HG02970 (cell line): Measurements from ENCODE around the gene GDF7.
"Not testable (repeated sequence)": the region's sequence is repeated elsewhere in the genome, so short reads cannot be mapped to it uniquely, and the experiment has no call there.

Source experiments
- ATAC-seq: cut with Tn5 transposase; IDR thresholded peaks from one replicate; pipeline ENCODE4 v1.9.1; 2021; ENCODE audit warnings: mild to moderate bottlenecking, moderate library complexity, moderate number of reproducible peaks; ENCODE audit not compliant: unreplicated experiment, low FRiP score

Gene GDF7

DNA sequence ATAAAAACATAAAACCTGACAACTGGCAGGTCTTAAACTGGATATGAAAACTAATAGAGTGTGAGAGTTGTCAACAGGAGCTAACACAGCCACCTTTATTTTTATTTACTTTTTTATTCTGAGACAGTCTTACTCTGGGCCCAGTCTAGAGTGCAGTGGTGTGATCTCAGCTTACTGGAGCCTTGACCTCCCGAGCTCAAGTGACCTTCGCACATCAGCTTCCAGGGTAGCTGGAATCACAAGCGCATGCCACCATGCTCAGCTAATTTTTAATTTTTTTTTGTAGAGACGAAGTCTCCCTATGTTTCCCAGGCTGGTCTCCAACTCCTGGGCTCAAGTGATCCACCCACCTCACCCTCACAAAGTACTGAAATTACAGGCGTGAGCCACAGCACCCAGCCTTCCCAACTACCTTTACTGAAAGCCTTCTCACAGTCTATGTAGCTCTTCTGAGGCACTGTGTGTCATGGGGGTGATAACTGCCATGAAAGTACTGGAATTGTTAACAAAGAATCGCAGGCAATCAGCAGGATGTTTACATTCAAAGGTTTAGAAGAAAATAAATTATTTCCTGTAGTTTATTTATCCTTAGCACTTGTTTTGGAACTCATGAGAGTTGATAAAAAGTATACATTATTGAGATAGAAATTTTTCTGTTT lies 24.3 kb downstream of the GDF7 start:
- ATAC-seq, result no peak

GRCh38 chr2:20692081-20692480 lies 25.1 kb downstream of the GDF7 start:
- ATAC-seq, result no peak

GRCh38 chr2:20693317-20693716 lies 26.4 kb downstream of the GDF7 start:
- ATAC-seq, result no peak

DNA sequence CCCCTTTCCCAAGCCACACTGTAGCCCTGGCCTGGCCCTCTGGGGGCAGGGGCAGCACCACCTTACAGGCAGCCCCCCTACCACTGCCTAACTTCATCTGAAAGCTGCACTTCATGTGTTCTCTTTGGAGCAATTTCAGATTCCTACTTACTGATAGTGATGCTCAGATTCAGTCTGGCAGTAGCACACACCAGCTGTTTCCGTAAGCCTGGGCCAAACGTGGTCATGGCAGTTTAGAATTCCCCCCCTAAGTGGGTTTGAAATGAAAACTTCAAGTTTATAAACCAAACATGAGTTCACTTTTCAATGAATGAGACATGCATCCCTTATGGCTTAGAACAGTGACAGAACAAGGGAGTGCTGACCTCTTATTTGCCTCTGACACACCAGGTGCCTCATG lies 29.4 kb downstream of the GDF7 start:
- no peak for ATAC-seq

DNA sequence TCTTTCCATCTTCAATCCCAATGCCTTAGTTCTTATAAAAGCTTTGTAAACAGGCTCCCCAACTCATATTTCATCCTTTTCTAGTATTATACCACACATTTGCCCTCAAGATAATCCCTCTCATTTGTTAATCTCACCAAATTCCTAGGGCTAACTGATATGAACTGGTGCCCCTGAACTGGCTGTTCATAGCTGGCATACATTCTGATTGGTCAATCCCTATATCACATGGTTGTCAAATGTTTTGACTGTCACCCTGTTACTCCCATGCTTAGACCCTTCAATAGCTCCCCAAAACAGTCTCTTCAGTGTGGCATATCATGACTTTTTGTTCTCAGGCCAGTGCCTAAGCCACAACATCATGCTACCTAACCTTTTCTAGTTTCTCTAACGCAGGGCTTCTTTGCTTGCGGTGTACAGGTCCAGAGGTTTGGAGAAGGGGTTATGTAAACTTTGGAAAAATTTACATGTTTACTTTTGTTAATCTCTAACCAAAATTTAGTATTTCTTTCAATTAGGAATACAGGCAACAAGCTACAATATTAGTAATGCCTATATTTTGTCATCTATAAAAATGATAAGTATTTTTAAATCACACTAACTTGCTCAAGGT lies 30.5 kb downstream of the GDF7 start:
- no peak for ATAC-seq

- no peak for ATAC-seq
Measured at GRCh38 chr2:20698916-20699613, 32.1 kb downstream of the GDF7 start.

DNA sequence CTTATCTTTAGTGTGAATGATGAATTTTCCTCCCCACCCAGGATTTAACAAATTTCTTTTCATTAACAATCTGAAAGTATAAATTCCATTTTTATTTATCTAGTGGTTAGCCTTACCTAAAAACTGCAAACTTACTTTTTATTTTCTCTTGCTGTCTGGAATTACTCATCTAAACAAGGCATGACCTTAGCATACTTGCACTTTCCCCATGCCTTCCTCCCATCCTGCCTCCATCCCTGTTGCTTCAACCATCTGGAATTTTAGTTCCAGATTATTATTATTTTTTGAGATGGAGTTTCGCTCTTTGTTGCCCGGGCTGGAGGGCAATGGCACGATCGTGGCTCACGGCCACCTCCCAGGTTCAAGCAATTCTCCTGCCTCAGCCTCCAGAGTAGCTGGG lies 35.6 kb downstream of the GDF7 start:
- no peak for ATAC-seq

DNA sequence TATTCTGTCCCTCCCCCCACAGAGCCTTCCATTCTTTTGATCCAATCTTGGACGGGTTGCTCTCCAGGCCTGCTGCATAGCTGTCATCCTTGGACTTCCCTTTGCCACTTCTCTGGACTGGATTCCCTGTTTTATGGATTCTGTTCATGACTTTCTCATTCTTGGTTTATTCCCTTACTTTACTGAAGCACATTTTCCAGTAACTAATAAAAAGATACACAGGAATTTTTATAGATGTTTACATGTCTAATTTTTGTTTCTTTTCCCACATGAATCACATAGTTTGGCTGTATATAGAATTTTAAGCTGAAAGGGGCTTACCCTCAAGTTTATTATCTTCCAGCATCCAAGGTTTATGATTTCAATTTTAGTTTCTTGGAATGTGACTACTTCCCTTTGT lies 37.9 kb downstream of the GDF7 start:
- ATAC-seq, result no peak

GRCh38 chr2:20706217-20706616 lies 39.3 kb downstream of the GDF7 start:
- no peak for ATAC-seq

DNA sequence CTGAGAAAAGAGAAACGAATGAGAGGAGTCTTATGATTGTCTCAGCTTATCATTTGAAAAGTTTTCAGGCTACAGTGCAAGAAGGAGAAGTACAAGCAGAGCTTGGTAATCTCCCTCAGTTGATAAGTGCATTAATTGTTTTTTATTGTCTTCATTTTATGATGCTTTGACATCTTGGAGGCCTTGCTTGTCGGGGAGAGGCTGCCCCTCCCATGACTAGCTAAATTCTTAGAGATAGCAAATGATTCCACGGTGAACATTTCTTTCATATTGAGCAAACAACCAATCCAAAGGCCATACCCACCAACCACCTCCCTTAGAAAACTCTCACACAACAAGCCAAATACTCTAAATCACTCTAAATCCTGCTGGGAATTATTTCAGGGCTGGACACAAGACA lies 39.8 kb downstream of the GDF7 start:
- no peak for ATAC-seq

GRCh38 chr2:20707601-20708000 lies 40.7 kb downstream of the GDF7 start:
- ATAC-seq, result no peak

DNA sequence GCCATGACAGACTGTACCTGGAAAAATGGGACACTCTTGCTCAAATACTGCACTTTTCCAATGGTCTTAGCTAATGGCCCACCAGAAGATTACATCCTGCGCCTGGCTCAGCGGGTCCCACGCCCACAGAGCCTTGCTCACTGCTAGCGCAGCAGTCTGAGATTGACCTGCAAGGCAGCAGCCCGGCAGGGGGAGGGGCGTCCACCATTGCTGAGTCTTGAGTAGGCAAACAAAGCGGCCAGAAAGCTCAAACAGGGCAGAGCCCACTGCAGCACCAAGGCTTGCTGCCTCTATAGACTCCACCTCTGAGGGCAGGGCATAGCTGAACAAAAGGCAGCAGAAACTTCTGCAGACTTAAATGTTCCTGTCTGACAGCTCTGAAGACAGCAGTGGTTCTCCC lies 44.7 kb downstream of the GDF7 start:
- ATAC-seq, result not testable (repeated sequence)

GRCh38 chr2:20713585-20713984 lies 46.6 kb downstream of the GDF7 start:
- not testable (repeated sequence) for ATAC-seq

DNA sequence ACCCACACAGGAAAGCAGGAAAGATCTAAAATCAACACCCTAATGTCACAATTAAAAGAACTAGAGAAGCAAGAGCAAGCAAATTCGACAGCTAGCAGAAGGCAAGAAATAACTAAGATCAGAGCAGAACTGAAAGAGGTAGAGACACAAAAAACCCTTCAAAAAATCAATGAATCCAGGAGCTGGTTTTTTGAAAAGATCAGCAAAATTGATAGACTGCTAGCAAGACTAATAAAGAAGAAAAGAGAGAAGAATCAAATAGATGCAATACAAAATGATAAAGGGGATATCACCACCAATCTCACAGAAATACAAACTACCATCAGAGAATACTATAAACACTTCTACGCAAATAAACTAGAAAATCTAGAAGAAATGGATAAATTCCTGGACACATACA lies 47.5 kb downstream of the GDF7 start:
- not testable (repeated sequence) for ATAC-seq

GRCh38 chr2:20716164-20716563 lies 49.2 kb downstream of the GDF7 start:
- not testable (repeated sequence) for ATAC-seq

- no peak for ATAC-seq
Measured at GRCh38 chr2:20717641-20718040, 50.7 kb downstream of the GDF7 start.

- ATAC-seq, result no peak
Measured at GRCh38 chr2:20722592-20723240, 55.8 kb downstream of the GDF7 start.

DNA sequence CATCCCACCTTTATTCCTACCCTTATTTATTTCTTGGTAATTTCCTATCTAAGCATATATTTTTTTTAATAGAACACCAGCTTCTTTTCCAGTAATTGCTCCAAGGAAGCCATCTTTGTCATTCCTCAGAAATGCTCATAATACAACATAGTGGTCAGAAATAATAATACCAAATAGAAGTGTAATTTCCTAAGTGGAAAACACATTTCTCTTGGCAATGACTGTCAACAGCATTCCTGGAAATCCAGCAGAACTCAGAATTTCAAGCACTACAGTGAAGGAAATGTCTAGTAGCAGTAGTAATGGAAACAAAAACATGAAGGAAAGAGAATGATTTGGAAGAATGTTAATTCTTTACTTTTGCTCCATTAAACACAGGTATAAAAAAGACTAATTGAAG lies 56.6 kb downstream of the GDF7 start:
- no peak for ATAC-seq

- ATAC-seq, result no peak
Measured at GRCh38 chr2:20724500-20725053, 57.6 kb downstream of the GDF7 start.

- no peak for ATAC-seq
Measured at GRCh38 chr2:20725782-20726181, 58.8 kb downstream of the GDF7 start.

DNA sequence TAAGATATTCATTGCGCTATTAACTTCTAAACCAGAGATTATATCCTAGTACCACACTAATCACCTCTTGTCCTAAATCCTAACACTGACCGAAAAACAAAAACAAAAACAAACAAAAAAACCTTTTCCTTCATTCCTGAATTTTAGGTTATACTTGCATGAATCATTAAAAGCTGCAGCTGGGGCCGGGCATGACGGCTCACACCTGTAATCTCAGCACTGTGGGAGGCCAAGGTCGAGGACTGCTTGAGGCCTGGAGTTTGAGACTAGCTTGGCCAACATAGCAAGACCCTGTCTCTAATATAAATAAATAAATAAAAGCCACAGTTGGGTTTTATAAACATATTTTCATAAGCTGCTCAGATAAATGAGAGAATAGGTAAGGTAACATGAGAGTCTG lies 60.0 kb downstream of the GDF7 start:
- ATAC-seq, result no peak
